OCI-LY7 (cell line): ENCODE data around the gene MAPK14. TPM values are rescaled to one million over a fixed set of nuclear protein-coding genes. Genes with fewer than 3 reads are reported as not detected.

Source experiments
- BruUV-seq: library from RNA; stranded (reverse); fragments of 400-500 nt; replicated peaks from 2 replicates; lab custom pipeline; 2021; lab: Mats Ljungman, UMichigan
- CTCF ChIA-PET: fragments of 300-600 bp; sonication (Branson Sonifier 250); formaldehyde crosslinking; loops from one replicate; lab custom pipeline; 2022; ENCODE audit warnings: antibody characterized with exemption; ENCODE audit not compliant: unreplicated experiment; lab: Charles Lee
- POLR2A ChIA-PET: fragments of 300-600 bp; sonication (Branson Sonifier 250); formaldehyde crosslinking; loops from one replicate; lab custom pipeline; 2022; ENCODE audit warnings: antibody characterized with exemption; lab: Charles Lee
- DNase-seq: peaks from one replicate; pipeline ENCODE4 v3.0.0-alpha.2; 2015; ENCODE audit warnings: low spot score
- H2AFZ ChIP-seq: fragments of 200-600 bp; sonication (generic), shearing (Covaris generic); 2 replicates; pipeline ENCODE4 v1.6.1; 2014; ENCODE audit warnings: mild to moderate bottlenecking, antibody characterized with exemption, low read length, moderate library complexity
- H3K27ac ChIP-seq: fragments of 200-600 bp; sonication (generic); 2 replicates; pipeline ENCODE4 v1.5.1; 2014; ENCODE audit warnings: mixed run types, low read depth, mild to moderate bottlenecking, moderate library complexity, low read length, inconsistent platforms; ENCODE audit not compliant: poor library complexity, severe bottlenecking
- H3K36me3 ChIP-seq: fragments of 200-600 bp; sonication (generic); 2 replicates; pipeline ENCODE4 v1.6.1; 2014; ENCODE audit warnings: mild to moderate bottlenecking, antibody characterized with exemption, low read length, moderate library complexity, mixed read lengths; ENCODE audit not compliant: insufficient read depth
- H3K4me1 ChIP-seq: fragments of 200-600 bp; sonication (generic); 2 replicates; pipeline ENCODE4 v1.5.1; 2014; ENCODE audit warnings: mild to moderate bottlenecking, low read length; ENCODE audit not compliant: insufficient read depth, poor library complexity, severe bottlenecking
- H3K4me2 ChIP-seq: fragments of 200-600 bp; sonication (generic); 2 replicates; pipeline ENCODE4 v1.6.1; 2014; ENCODE audit warnings: mild to moderate bottlenecking, low read length
- H3K4me3 ChIP-seq: fragments of 200-600 bp; sonication (generic); 2 replicates; pipeline ENCODE4 v1.5.1; 2014; ENCODE audit warnings: mild to moderate bottlenecking, low read depth, low read length; ENCODE audit not compliant: poor library complexity, severe bottlenecking
- H3K79me2 ChIP-seq: fragments of 200-600 bp; sonication (generic); 2 replicates; pipeline ENCODE4 v1.6.1; 2016; ENCODE audit warnings: low read depth, mild to moderate bottlenecking, low read length, moderate library complexity, mixed read lengths; ENCODE audit not compliant: insufficient read depth
- H3K9me2 ChIP-seq: fragments of 200-600 bp; sonication (generic); 2 replicates; pipeline ENCODE4 v1.6.1; 2016; ENCODE audit warnings: mild to moderate bottlenecking, low read length, mixed read lengths; ENCODE audit not compliant: insufficient read depth
- H3K9me3 ChIP-seq: fragments of 200-600 bp; sonication (generic); 2 replicates; pipeline ENCODE4 v1.6.1; 2014; ENCODE audit warnings: mild to moderate bottlenecking, mixed run types, low read length, mixed read lengths
- H4K20me1 ChIP-seq: fragments of 200-600 bp; sonication (generic); 2 replicates; pipeline ENCODE4 v1.6.1; 2014; ENCODE audit warnings: mild to moderate bottlenecking, antibody characterized with exemption, low read length, moderate library complexity, mixed read lengths; ENCODE audit not compliant: insufficient read depth
- EZH2phosphoT487 ChIP-seq: fragments of 200-600 bp; sonication (generic); IDR thresholded peaks from 2 replicates; pipeline ENCODE4 v1.6.1; 2018; ENCODE audit warnings: low read depth, borderline replicate concordance, mild to moderate bottlenecking, mixed run types, antibody characterized with exemption, low read length, moderate library complexity, mixed read lengths
- intact Hi-C: fragments of 100-400 bp; cut with micrococcal nuclease; formaldehyde crosslinking; loops from one replicate; pipeline ENCODE4 v1.10.0; 2022; ENCODE audit not compliant: unreplicated experiment
- total RNA-seq, 2 experiments: library from RNA; depleted of rRNA in 1 of 2; stranded (reverse); fragments of >200 nt in 1 of 2; shearing (Covaris generic) in 1 of 2; gene quantifications; 2 replicates each; pipeline ENCODE4 v1.2.3, GENCODE V29; 2014 to 2022
- TF ChIP-seq, protein P1 (sequence below): fragments of 200-600 bp; sonication (generic); conservative IDR thresholded peaks from 2 replicates; pipeline ENCODE4 v1.5.1; 2014; ENCODE audit warnings: mild to moderate bottlenecking, antibody characterized with exemption, low read length, moderate library complexity, mixed read lengths

The MAPK14 gene
- total RNA-seq, 2 experiments from 2014 or later, result 38.7 to 43.1 TPM

DNA sequence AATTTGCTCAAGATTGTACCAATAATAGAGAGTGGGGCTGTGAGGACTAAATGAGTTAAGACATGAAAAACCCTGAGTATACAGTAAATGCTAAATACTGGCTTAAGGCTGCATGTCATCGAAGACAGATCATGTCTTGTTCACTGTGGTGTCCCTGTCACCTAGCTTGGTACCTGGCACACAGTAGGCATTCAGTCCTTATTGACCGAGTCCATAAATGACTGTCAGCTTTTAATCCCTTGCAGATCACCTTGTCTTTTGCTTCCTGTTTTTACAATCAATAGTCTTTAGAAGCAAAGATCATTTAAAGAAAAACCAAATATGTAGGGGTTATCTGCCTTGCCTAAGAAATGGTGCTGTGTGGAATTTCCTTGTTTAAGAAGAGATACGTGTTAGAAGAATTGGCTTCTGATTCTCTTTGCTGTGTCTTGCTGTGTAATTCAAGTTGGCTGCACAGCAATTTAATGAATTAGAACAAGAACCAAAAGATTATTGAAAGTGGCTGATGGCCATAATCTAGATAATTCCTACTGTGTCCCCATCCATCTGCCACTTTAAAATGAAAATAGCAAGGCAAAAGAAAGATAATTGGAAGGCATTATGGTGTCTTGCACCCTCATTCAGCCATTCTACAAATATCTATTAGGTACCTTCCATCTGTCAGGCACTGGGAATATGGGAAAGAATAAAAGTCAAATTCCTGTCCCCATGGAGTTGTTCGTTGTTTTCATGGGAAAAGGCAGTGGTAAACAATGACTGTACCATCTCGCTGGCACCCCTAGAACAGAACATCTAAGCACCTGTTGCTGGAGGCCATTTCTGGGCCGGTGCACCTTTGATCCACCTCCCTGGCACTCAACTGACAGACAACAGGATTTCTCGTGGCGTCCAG is 90.3 kb downstream of the MAPK14 start:
- Histone ChIP-seq H3K4me3 (no peak overlapping the region), H3K9me3 (no peaks in the 10 kb centered on the region; the same call in 1 of the 2 replicates), H4K20me1 (no peaks in the 10 kb centered on the region), H3K79me2 (no peaks in the 10 kb centered on the region), H3K9me2 (no peaks in the 10 kb centered on the region), H3K27ac (no peak overlapping the region), H3K4me2 (no peak overlapping the region), H2AFZ (no peak overlapping the region), H3K4me1 (peaks cover 68% of the 10 kb centered on the region), H3K36me3 (0 out of 2 replicates have a peak, but pooled peaks cover 10% of the 10 kb centered on the region)
- no peak for DNase-seq
- TF ChIP-seq, protein P1, sequence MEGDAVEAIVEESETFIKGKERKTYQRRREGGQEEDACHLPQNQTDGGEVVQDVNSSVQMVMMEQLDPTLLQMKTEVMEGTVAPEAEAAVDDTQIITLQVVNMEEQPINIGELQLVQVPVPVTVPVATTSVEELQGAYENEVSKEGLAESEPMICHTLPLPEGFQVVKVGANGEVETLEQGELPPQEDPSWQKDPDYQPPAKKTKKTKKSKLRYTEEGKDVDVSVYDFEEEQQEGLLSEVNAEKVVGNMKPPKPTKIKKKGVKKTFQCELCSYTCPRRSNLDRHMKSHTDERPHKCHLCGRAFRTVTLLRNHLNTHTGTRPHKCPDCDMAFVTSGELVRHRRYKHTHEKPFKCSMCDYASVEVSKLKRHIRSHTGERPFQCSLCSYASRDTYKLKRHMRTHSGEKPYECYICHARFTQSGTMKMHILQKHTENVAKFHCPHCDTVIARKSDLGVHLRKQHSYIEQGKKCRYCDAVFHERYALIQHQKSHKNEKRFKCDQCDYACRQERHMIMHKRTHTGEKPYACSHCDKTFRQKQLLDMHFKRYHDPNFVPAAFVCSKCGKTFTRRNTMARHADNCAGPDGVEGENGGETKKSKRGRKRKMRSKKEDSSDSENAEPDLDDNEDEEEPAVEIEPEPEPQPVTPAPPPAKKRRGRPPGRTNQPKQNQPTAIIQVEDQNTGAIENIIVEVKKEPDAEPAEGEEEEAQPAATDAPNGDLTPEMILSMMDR, result no peak
- TF ChIP-seq EZH2phosphoT487, result no peak
- CTCF ChIA-PET, result no interaction called here
- intact Hi-C loops, result no loop called here
- POLR2A ChIA-PET, result no interaction called here
- no TSS peak for BruUV-seq

DNA sequence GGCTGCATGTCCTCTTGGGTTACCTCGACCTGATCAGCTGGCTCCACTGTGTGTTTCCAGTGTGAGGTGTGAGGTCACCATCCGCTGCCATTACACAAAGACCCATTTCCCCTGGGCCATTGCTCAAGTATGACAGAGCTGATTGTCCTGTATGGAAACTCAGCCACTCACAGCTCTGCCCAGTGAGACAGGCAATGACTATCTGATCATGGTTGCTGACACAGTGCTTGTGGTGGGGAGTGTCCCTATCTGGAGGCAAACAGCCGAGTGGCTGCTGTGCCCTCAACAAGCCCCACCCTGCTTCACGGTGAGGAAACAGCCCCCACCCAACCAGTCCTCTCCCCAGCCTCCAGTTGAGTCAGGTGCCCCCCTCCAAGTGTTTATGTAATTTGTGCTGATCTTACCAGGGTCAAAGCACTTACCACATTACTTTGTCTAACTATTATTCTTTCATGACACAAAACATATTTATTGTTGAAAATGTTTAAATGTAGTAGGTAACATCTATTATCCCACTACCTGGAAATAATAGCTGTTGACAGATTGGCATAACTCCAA is 91.0 kb downstream of the MAPK14 start:
- TF ChIP-seq, protein P1, result no peak
- TF ChIP-seq EZH2phosphoT487, result no peak
- Histone ChIP-seq H3K4me2 (no peak overlapping the region), H4K20me1 (no peaks in the 10 kb centered on the region), H3K4me1 (peaks cover 65% of the 10 kb centered on the region), H3K9me2 (no peaks in the 10 kb centered on the region), H3K79me2 (no peaks in the 10 kb centered on the region), H3K27ac (no peak overlapping the region), H2AFZ (no peak overlapping the region), H3K9me3 (no peaks in the 10 kb centered on the region; the same call in 1 of the 2 replicates), H3K36me3 (0 out of 2 replicates have a peak, but pooled peaks cover 7% of the 10 kb centered on the region), H3K4me3 (no peak overlapping the region)
- no TSS peak for BruUV-seq
- ChIA-PET POLR2A (no interaction called here), CTCF (no interaction called here)
- no peak for DNase-seq
- intact Hi-C loops, result no loop called here
